ENCODE data around the gene MORN1. TPM values are rescaled to one million over a fixed set of nuclear protein-coding genes. Genes with fewer than 3 reads are reported as not detected.
A peak's percentile ranks its signal among the peaks of the same experiment; 100 is the strongest.

The MORN1 gene
- total and polyA plus RNA-seq, 4 donors: 2.3 to 6.9 (median 3.6) TPM

DNA sequence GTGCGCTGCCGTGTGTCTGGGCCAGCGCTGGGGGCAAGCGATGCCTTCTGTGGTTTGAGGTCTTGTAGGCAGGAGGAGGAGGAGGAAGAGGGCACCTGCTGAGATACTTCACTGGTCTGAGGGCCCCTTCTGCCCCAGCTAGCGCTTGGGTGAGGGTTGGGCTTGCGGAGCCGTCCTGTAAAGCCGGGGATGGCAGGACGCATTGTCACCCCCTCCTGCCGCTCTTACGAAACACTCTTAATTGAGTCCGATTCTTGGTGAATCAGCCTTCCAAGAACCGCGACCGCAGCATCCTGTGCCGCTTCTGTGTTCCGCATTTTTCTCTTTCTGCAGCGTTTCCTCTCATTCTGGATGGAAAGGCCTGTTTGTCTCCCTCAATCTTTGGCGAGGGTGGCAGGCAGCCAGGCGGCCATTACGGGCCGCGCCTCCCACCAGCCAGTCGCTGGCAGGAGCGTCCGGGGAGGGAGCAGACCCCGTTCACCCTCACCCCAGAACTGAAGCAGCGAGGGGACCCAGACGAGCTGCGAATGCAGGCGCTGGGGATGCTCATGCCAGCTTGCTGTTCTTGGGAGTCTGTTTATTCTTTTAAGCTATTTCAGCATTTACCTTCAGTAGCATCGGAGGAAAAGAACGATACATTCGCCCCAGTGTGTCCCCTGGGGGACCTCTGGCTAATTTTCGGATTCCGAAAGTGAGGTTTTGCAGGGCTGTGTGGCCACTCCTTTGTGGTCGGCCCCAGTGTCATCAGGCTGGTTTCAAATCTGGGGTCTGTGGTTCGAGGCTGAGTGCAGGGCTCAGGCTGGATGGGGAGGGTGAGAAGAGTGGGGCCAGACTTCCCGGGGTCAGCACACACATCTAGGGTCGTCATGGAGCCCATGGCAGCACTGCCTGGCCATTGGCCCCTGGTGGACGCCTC, 100.5 kb downstream of the MORN1 start:
- Histone ChIP-seq H3K9ac (ENCODE audit: low read depth in 1 of 2, low read length in 2 of 2) (no peak overlapping the region), H3K9me3 (ENCODE audit: control insufficient read depth in 4 of 4, low read length in 3 of 4) (no peaks in the 10 kb centered on the region), H3K4me1 (ENCODE audit: control insufficient read depth in 4 of 4, insufficient read depth in 4 of 4, low read length in 3 of 4) (peaks cover 20 to 57% (median 38%) of the 10 kb centered on the region in 4 donors), H3K27me3 (ENCODE audit: control insufficient read depth in 4 of 4, insufficient read depth in 4 of 4, low read length in 3 of 4) (no peaks in the 10 kb centered on the region), H3K36me3 (ENCODE audit: control insufficient read depth in 4 of 4, insufficient read depth in 3 of 4, low read depth in 1 of 4, low read length in 3 of 4) (peaks cover 0 to 1% (median 0%) of the 10 kb centered on the region in 4 donors), H3K27ac (ENCODE audit: low read depth in 1 of 2, low read length in 2 of 2) (peak overlapping the region; percentile 49 to 64), H3K4me3 (ENCODE audit: low read depth in 1 of 3, low read length in 3 of 3) (no peak overlapping the region)
- DNase-seq (ENCODE audit: low spot score): no peak
- 63% methylated on average over 41 of the region's 41 CpGs for WGBS
- TF ChIP-seq RAD21 (IDR thresholded peaks at IDR 0.05): peak in 1 of 2 donors; percentile 30
- no peak for TF ChIP-seq FOXA1 (IDR thresholded peaks at IDR 0.05)
- TF ChIP-seq GABPA (IDR thresholded peaks at IDR 0.05 in 1 of 2, conservative IDR thresholded peaks at IDR 0.05 in 1 of 2): no peak
- peak; percentile 80 for TF ChIP-seq YY1 (IDR thresholded peaks at IDR 0.05)
- TF ChIP-seq NR2F2 (IDR thresholded peaks at IDR 0.05): peak; percentile 62
- peak; percentile 38 for TF ChIP-seq SP1 (IDR thresholded peaks at IDR 0.05)

GRCh38 chr1:2290171-2290578, 101.2 kb downstream of the MORN1 start:
- DNase-seq (ENCODE audit: low spot score): no peak
- TF ChIP-seq FOXA1 (IDR thresholded peaks at IDR 0.05) (no peak), GABPA (IDR thresholded peaks at IDR 0.05 in 1 of 2, conservative IDR thresholded peaks at IDR 0.05 in 1 of 2) (no peak), HNF4A (conservative IDR thresholded peaks at IDR 0.05) (no peak), CTCF (IDR thresholded peaks at IDR 0.05; ENCODE audit: low read depth, low read length, missing input control) (no peak), ATF3 (IDR thresholded peaks at IDR 0.05) (no peak), JUND (IDR thresholded peaks at IDR 0.05) (no peak), EGR1 (IDR thresholded peaks at IDR 0.05; ENCODE audit: low read depth in 2 of 2) (no peak), ZBTB33 (IDR thresholded peaks at IDR 0.05) (no peak), TAF1 (conservative IDR thresholded peaks at IDR 0.05) (no peak), FOXA2 (IDR thresholded peaks at IDR 0.05) (no peak), SP1 (IDR thresholded peaks at IDR 0.05) (no peak), RAD21 (IDR thresholded peaks at IDR 0.05) (no peak), RXRA (IDR thresholded peaks at IDR 0.05) (no peak), HNF4G (IDR thresholded peaks at IDR 0.05) (no peak), YY1 (IDR thresholded peaks at IDR 0.05) (no peak), NR2F2 (IDR thresholded peaks at IDR 0.05) (no peak)
- TF ChIP-seq, protein P1, sequence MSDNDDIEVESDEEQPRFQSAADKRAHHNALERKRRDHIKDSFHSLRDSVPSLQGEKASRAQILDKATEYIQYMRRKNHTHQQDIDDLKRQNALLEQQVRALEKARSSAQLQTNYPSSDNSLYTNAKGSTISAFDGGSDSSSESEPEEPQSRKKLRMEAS (IDR thresholded peaks at IDR 0.05): no peak
- Histone ChIP-seq H3K4me1 (ENCODE audit: control insufficient read depth in 4 of 4, insufficient read depth in 4 of 4, low read length in 3 of 4) (peaks cover 20 to 57% (median 38%) of the 10 kb centered on the region in 4 donors), H3K9me3 (ENCODE audit: control insufficient read depth in 4 of 4, low read length in 3 of 4) (no peaks in the 10 kb centered on the region), H3K27me3 (ENCODE audit: control insufficient read depth in 4 of 4, insufficient read depth in 4 of 4, low read length in 3 of 4) (no peaks in the 10 kb centered on the region), H3K9ac (ENCODE audit: low read depth in 1 of 2, low read length in 2 of 2) (no peak overlapping the region), H3K4me3 (ENCODE audit: low read depth in 1 of 3, low read length in 3 of 3) (no peak overlapping the region), H3K27ac (ENCODE audit: low read depth in 1 of 2, low read length in 2 of 2) (peak overlapping the region; percentile 49 to 64), H3K36me3 (ENCODE audit: control insufficient read depth in 4 of 4, insufficient read depth in 3 of 4, low read depth in 1 of 4, low read length in 3 of 4) (peaks cover 0 to 1% (median 0%) of the 10 kb centered on the region in 4 donors)
- 75% methylated on average over 7 of the region's 7 CpGs for WGBS

Data from liver (tissue), 9 donors.